ELR (cell line): ENCODE measurements around the gene DENND1A.

Experiments used
- DNase-seq: peaks from one replicate; pipeline ENCODE4 v3.0.0-alpha.2; 2015; ENCODE audit warnings: low read depth

DENND1A gene

DNA sequence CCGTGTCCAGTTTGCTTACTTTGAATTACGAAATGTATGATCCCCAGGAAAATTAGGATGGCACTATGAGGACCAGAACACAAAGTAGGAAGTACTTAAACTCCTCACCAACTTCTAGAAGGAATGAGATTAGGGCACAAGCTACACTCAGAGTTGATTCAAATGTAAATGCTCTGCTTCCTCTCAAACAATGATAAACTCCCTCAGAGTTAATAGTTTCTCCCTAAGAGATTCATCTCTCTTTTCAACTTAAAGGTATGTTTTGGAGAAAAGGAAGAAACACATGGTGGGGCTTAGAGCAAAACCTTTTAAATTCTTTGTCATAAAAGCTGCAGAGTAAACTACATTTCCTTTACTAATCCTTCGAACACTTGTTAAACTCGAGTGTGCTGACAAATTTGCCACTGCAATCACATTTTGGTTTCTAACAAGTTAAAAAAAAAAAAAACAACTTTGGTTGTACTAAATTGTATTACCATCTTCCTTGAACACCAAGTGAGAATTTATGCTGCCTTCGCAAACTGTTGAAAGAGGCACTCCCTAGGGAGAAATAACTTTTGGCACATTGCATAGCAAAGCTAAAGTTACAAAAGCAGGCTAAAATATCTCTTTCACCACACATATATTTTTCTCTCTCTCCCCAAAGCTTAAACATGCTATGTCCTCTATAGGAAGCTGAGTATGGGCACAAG is 66.6 kb downstream of the DENND1A start:
- no peak for DNase-seq

GRCh38 chr9:123861756-123862120 is 68.2 kb downstream of the DENND1A start:
- no peak for DNase-seq

DNA sequence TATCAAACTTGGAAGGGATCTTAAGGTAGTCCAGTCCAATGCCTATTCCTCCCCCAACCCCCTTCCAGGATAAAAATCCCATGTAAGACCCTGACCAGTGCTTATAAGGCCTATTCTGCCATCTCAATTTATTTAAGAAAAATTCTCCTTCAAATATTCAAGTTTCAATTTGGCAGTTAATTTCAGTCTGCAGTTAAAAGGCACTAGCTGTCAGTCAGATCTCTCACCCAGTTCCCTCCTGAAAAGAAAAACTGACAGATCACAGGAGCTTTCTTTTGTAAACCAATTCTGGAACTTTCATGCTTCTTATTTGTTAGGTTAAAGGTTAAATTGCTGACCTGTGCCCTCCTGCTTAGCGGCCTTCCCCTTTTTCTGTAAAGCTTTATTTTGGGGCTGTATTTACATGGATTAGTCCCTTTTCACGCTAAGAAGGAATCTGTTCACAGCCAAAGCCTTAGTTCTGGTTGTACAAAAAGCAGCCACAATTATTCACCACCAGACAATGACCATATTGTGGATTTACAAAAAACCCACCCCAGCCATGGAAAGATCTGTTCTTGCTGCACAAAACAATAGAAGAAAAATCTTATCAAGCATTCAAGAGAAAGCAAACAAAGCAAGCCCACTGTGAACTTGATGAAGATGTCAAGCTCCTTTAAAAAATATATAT is 68.7 kb downstream of the DENND1A start:
- no peak for DNase-seq

DNA sequence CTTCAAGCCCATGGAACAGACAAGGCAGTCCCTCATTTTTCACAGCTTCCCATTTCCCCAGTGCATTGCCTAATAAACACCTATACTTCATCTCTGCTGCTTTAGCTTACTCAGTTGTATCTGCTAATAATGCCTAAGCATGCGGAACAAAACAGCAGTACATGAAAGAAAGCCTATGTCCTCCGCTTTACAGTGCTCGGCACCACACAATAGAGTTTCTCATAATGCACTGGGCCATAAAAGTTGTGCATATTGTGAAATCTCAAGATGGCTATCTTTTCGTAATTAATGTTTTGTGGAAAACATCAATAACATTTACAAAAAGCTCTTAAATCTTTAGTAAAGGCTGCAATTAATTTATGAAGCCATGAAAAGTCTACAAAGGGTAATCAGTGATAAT is 69.3 kb downstream of the DENND1A start:
- no peak for DNase-seq

DNA sequence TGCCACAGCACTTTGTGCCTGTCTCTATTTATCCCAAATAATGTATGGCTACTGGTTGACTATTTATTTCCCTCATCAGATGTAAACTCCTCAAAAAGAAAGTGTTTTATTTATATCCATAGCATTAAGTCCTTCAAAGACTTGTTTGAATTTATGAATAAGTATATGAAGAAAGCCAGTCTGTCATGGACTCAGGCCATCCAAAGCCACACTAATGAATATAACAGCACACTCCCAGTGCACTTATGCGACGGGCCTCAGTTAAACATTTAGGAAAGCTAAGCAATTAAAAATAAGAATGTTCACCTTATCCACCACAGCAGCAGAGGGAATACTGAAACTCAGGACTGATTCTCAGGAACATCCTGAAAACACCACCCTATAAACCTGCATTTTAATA is 77.5 kb downstream of the DENND1A start:
- DNase-seq = no peak

GRCh38 chr9:123851851-123852250 is 78.1 kb downstream of the DENND1A start:
- no peak for DNase-seq

DNA sequence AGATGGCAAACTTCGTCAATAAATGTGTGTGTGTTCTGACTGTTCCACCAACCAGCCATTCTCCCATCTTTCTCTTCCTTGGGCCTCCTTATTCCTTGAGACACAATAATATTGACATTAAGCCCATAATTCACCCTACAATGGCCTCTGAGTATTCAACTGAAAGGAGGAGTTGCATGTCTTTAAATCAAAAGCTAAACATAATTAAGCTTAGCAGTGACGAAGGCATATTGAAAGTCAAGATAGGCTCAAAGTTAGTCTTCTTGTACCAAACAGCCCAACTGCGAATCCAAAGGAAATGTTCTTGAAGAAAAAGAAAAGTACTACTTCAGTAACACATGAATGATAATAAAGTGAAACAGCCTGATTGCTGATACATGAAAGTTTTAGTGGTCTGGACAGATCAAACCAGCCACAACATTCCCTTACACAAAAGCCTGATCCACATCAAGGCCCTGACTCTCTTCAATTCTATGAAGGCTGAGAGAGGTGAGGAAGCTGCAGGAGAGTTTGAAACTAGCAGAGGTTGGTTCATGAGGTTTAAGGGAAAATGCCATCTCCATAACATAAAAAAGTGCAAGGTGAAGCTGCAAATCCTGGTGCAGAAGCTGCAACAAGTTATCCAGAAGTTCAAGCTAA is 81.4 kb downstream of the DENND1A start:
- no peak for DNase-seq

- DNase-seq = no peak
Observed at GRCh38 chr9:123846966-123847365, 83.0 kb downstream of the DENND1A start.

- no peak for DNase-seq
Observed at GRCh38 chr9:123843703-123844102, 86.2 kb downstream of the DENND1A start.

GRCh38 chr9:123835821-123836220 is 94.1 kb downstream of the DENND1A start:
- no peak for DNase-seq

- peak; percentile 56 for DNase-seq
Observed at GRCh38 chr9:123834889-123835562, 94.9 kb downstream of the DENND1A start.

- no peak for DNase-seq
Observed at GRCh38 chr9:123834218-123834888, 95.6 kb downstream of the DENND1A start.

- DNase-seq = no peak
Observed at GRCh38 chr9:123832858-123833650, 96.9 kb downstream of the DENND1A start.

DNA sequence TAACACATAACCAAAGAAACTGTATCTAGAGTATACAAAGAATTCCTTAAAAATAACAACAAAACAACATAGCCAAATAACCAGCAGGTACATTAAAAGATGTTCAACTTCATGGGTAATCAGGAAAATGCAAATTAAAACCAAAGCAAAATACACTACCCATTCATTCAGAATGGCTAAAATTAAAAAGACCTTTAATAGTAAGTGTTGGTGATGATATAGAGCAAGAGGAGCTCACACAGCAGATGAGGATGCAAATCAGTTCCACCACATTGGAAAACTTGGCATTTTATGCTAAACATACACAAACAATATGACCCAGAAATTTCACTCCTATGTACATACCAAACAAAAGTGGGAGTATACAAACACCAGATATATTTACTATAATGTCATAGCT is 97.8 kb downstream of the DENND1A start:
- DNase-seq = no peak

GRCh38 chr9:123828449-123828848 is 101.5 kb downstream of the DENND1A start:
- DNase-seq = no peak

- DNase-seq = peak; percentile 51
Observed at GRCh38 chr9:123825342-123826060, 104.4 kb downstream of the DENND1A start.

DNA sequence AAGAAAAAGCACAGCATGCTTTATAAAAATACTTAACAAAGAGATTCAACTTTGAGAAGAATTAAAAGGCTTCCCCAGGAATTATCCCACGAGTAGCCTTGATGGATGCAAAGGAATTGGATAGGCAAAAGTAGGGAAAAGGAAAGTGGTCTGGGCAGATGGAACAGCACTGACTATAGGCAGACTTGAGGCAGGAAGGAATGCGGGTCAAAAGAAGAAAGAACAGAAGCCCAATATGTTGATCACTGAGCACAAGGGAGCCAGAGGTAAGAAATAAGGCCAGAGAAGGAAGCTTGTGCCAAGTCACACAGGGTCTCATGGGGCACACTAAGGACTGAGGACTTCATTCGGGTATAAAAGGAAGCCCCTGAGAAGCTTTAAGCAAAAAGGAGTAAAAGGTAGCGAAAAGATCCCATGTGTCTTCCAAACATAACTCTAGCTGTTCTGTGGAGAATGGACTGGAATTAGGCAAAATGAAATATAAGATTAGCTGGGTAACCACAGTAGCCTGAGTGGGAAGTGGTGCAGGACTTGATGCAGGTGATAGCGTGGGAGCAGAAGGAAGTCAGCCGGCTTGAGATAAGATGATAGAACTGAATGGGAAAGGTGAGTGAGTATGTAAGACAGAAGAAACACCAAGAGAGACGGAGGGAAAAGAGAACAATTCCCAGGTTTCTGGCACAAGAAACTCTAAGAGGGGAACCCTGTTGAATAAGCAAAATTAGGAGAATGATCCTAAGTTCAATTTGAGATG is 106.6 kb downstream of the DENND1A start:
- no peak for DNase-seq

GRCh38 chr9:123821619-123822018 is 108.3 kb downstream of the DENND1A start:
- DNase-seq = no peak

DNA sequence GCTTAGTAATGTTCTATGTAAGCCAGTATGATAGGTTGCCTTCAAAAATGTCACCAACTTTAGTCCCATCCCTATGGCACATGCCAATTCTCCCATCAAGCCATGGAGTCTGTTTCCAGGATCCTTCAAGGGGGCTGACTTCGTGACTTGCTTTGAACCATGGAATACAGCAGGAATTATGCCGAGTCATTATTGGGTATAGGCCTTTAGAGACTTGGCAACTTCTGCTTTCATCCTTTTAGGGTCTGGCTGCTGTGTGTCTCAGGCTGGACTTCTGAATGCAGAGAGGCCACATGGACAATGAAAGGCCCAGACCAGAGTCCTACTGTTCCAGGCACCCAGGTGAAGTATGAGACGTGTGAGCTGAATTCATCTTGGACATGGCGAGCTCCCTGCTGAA is 109.8 kb downstream of the DENND1A start:
- DNase-seq = no peak

DNA sequence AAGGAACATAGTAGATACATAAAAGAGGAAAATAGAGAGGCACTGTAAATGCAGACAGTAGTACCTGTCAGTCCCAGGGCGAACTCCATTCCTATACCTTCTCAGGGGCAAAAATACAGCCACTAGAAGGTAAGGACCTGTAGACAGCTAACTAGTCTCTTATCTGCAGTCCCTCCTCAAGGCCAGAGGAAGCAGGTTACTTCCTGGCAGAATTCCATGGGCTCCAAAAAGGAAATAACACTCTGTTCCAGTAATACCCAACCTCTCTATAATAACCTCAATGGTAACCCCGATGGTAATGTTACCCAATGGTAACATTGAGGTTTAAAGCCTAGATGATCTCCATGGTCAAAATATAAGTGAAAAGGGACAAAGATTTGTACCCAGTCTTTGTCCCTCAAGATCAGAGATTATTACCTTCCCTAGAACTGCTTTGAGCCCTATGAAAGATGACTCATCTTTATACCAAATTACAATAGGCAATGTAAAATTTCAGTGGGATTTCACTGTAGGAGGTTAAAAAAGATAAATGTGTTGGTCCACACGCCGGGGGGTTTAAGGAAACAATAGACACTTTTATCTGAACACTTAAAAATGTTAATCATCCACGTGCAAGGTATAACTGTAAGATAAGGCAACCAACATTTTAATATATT is 113.0 kb downstream of the DENND1A start:
- DNase-seq = no peak
